GM23338 (cell line): Measurements from ENCODE around the gene USP46. TPM values are rescaled to one million over a fixed set of nuclear protein-coding genes. Genes with fewer than 3 reads are reported as not detected.
A peak's percentile ranks its signal among the peaks of the same experiment; 100 is the strongest.

Experiments
- ATAC-seq: fragments of 200-7000 bp; cut with Tn5 transposase; 3 replicates; pipeline ENCODE4 v1.9.1; 2020
- DNase-seq: peaks from one replicate; pipeline ENCODE4 v3.0.0-alpha.2; 2015; ENCODE audit warnings: low spot score
- H2AFZ ChIP-seq: fragments of 200-600 bp; sonication (generic); 2 replicates; pipeline ENCODE4 v1.8.0; 2016; ENCODE audit warnings: antibody characterized with exemption, mild to moderate bottlenecking, moderate library complexity
- H3F3A ChIP-seq: fragments of 200-600 bp; sonication (generic); replicated peaks from 2 replicates; pipeline ENCODE4 v1.8.0; 2017; ENCODE audit warnings: antibody characterized with exemption, mixed run types, low read depth
- H3K27ac ChIP-seq: fragments of 200-600 bp; sonication (generic); 2 replicates; pipeline ENCODE4 v1.6.1; 2016; ENCODE audit warnings: low read depth
- H3K27me3 ChIP-seq: fragments of 200-600 bp; sonication (generic); 2 replicates; pipeline ENCODE4 v1.8.0; 2016; ENCODE audit warnings: mild to moderate bottlenecking, mixed run types, moderate library complexity; ENCODE audit not compliant: insufficient read depth
- H3K36me3 ChIP-seq: fragments of 200-600 bp; sonication (generic); 2 replicates; pipeline ENCODE4 v1.8.0; 2016; ENCODE audit warnings: mild to moderate bottlenecking; ENCODE audit not compliant: insufficient read depth
- H3K4me1 ChIP-seq: fragments of 200-600 bp; sonication (generic); 2 replicates; pipeline ENCODE4 v1.8.0; 2016; ENCODE audit warnings: mild to moderate bottlenecking, moderate library complexity; ENCODE audit not compliant: insufficient read depth
- H3K4me2 ChIP-seq: fragments of 200-600 bp; sonication (generic); 2 replicates; pipeline ENCODE4 v1.7.1; 2017; ENCODE audit warnings: mixed run types
- H3K4me3 ChIP-seq: fragments of 200-600 bp; sonication (generic); 2 replicates; pipeline ENCODE4 v1.6.1; 2016; ENCODE audit warnings: mixed run types
- H3K79me2 ChIP-seq: fragments of 200-600 bp; sonication (generic); replicated peaks from 2 replicates; pipeline ENCODE4 v1.8.0; 2017; ENCODE audit warnings: mild to moderate bottlenecking; ENCODE audit not compliant: insufficient read depth
- H3K9me2 ChIP-seq: fragments of 200-600 bp; sonication (generic); 2 replicates; pipeline ENCODE4 v1.8.0; 2017; ENCODE audit not compliant: insufficient read depth
- H4K20me1 ChIP-seq: fragments of 200-600 bp; sonication (generic); replicated peaks from 2 replicates; pipeline ENCODE4 v1.8.0; 2017; ENCODE audit warnings: mild to moderate bottlenecking; ENCODE audit not compliant: insufficient read depth
- H3K27ac Mint-ChIP-seq: 2 replicates; pipeline ENCODE4 v1.8.0; 2020; ENCODE audit warnings: inconsistent platforms, mild to moderate bottlenecking, moderate library complexity, mixed read lengths
- H3K27me3 Mint-ChIP-seq: 3 replicates; pipeline ENCODE4 v1.8.0; 2022; ENCODE audit warnings: low read depth, mild to moderate bottlenecking, moderate library complexity, mixed read lengths, inconsistent platforms; ENCODE audit not compliant: insufficient read depth, poor library complexity
- H3K36me3 Mint-ChIP-seq: 3 replicates; pipeline ENCODE4 v1.8.0; 2021; ENCODE audit warnings: low read depth, mild to moderate bottlenecking, inconsistent platforms, moderate library complexity, mixed read lengths
- H3K4me1 Mint-ChIP-seq: 3 replicates; pipeline ENCODE4 v1.8.0; 2020; ENCODE audit warnings: mild to moderate bottlenecking, inconsistent platforms, mixed read lengths
- H3K4me3 Mint-ChIP-seq: 3 replicates; pipeline ENCODE4 v1.8.0; 2021; ENCODE audit warnings: moderate library complexity, mild to moderate bottlenecking, inconsistent platforms, mixed read lengths
- H3K9me3 Mint-ChIP-seq: 3 replicates; pipeline ENCODE4 v1.8.0; 2020; ENCODE audit warnings: moderate library complexity, mild to moderate bottlenecking, inconsistent platforms, mixed read lengths
- EZH2phosphoT487 ChIP-seq: fragments of 200-600 bp; sonication (generic); IDR thresholded peaks from one replicate; pipeline ENCODE4 v1.8.1; 2018; ENCODE audit warnings: antibody characterized with exemption; ENCODE audit not compliant: unreplicated experiment
- JUNB ChIP-seq: IDR thresholded peaks from one replicate; pipeline ENCODE4 v1.6.1; 2016; ENCODE audit warnings: antibody characterized with exemption; ENCODE audit not compliant: unreplicated experiment
- NANOG ChIP-seq: IDR thresholded peaks from 2 replicates; pipeline ENCODE4 v1.6.1; 2016; ENCODE audit warnings: antibody characterized with exemption, borderline replicate concordance
- POLR2AphosphoS5 ChIP-seq: IDR thresholded peaks from 2 replicates; pipeline ENCODE4 v1.6.1; 2016; ENCODE audit warnings: antibody characterized with exemption, low read depth
- STAT1 ChIP-seq: IDR thresholded peaks from one replicate; pipeline ENCODE4 v1.6.1; 2016; ENCODE audit warnings: antibody characterized with exemption; ENCODE audit not compliant: unreplicated experiment
- ZNF331 ChIP-seq: fragments of 250-450 bp; sonication (Bioruptor Pico); IDR thresholded peaks from 2 replicates; pipeline ENCODE4 v1.5.0; 2020; ENCODE audit warnings: low read depth, mild to moderate bottlenecking, moderate library complexity
- polyA plus RNA-seq: library from polyadenylated mRNA; unstranded; fragments of >200 nt; fragmentation: Nextera tagmentation; extraction: Ambion mirVana; gene quantifications from 2 replicates; pipeline ENCODE4 v1.2.1, GENCODE V29; 2016
- total RNA-seq: library from RNA; depleted of rRNA; stranded (reverse); fragments of >200 nt; shearing (Covaris generic); gene quantifications from 2 replicates; pipeline ENCODE4 v1.2.3, GENCODE V29; 2014
- TF ChIP-seq, protein P1 (sequence below), 2 experiments: fragments of 200-600 bp in 1 of 2; sonication (generic) in 1 of 2; conservative IDR thresholded peaks; 2 replicates each; pipeline versions ENCODE4 v1.5.1 to v1.6.1; 2016 to 2017; ENCODE audit warnings: antibody characterized with exemption in 2 of 2, low read depth in 2 of 2, mild to moderate bottlenecking in 2 of 2, moderate library complexity in 1 of 2
- TF ChIP-seq, protein P2 (sequence below): fragments of 250-450 bp; sonication (Bioruptor Pico); IDR thresholded peaks from 2 replicates; pipeline ENCODE4 v1.5.0; 2020; ENCODE audit warnings: mild to moderate bottlenecking, moderate library complexity
- TF ChIP-seq, protein P3 (sequence below): IDR thresholded peaks from 2 replicates; pipeline ENCODE4 v1.6.1; 2016; ENCODE audit warnings: antibody characterized with exemption

The USP46 gene
- total and polyA plus RNA-seq, 2 experiments from 2014 or later, result 40.5 to 59.4 TPM

DNA sequence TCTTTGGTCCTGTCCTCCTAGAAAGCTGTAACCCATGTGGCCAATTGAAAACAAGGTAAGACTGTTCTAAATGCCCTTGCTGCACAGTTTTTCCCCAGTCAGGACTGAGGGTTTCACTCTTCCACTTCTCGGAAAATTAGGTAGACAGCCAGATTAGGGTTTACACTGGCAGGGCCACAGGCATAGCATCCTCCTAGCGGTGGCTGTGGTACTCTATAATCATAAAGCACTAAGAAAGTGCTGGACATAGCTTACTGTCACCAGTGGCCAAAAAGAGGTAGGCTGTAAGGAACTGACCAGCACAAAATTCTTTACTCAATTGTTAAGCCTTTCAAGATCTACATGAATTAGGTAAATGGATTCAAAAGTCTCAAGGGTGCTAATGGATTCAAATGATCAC lies 11.6 kb upstream of the USP46 start:
- ATAC-seq (no peak), DNase-seq (no peak)
- no peak overlapping the region for H3K4me3 ChIP-seq
- peaks cover 6% of the 10 kb centered on the region; the same call in 1 of the 2 replicates for H3K9me2 ChIP-seq
- H3K27ac ChIP-seq, result no peak overlapping the region
- H4K20me1 ChIP-seq, result no peaks in the 10 kb centered on the region
- H3K4me2 ChIP-seq, result no peak overlapping the region
- H3F3A ChIP-seq, result no peaks in the 10 kb centered on the region
- no peaks in the 10 kb centered on the region for H3K4me1 ChIP-seq
- no peaks in the 10 kb centered on the region for H3K27me3 ChIP-seq
- Mint-ChIP-seq H3K27me3 (no peaks in the 10 kb centered on the region), H3K4me3 (no peak overlapping the region), H3K36me3 (no peaks in the 10 kb centered on the region), H3K9me3 (peaks cover 5% of the 10 kb centered on the region; the same call in 2 of the 3 replicates), H3K4me1 (no peaks in the 10 kb centered on the region; the same call in 2 of the 3 replicates), H3K27ac (no peak overlapping the region)
- H3K79me2 ChIP-seq, result no peaks in the 10 kb centered on the region
- TF ChIP-seq, protein P1, sequence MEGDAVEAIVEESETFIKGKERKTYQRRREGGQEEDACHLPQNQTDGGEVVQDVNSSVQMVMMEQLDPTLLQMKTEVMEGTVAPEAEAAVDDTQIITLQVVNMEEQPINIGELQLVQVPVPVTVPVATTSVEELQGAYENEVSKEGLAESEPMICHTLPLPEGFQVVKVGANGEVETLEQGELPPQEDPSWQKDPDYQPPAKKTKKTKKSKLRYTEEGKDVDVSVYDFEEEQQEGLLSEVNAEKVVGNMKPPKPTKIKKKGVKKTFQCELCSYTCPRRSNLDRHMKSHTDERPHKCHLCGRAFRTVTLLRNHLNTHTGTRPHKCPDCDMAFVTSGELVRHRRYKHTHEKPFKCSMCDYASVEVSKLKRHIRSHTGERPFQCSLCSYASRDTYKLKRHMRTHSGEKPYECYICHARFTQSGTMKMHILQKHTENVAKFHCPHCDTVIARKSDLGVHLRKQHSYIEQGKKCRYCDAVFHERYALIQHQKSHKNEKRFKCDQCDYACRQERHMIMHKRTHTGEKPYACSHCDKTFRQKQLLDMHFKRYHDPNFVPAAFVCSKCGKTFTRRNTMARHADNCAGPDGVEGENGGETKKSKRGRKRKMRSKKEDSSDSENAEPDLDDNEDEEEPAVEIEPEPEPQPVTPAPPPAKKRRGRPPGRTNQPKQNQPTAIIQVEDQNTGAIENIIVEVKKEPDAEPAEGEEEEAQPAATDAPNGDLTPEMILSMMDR (conservative IDR thresholded peaks at IDR 0.05; ENCODE audit: low read depth in 2 of 2), result 0 out of 4 replicates have a peak, but pooled peaks of 1 of the 2 experiments have one; percentile 20
- no peak for TF ChIP-seq JUNB
- TF ChIP-seq NANOG, result no peak
- H2AFZ ChIP-seq, result 0 out of 2 replicates have a peak overlapping the region, but pooled peaks have one; percentile 57
- peaks cover 4% of the 10 kb centered on the region; the same call in 1 of the 2 replicates for H3K36me3 ChIP-seq

DNA sequence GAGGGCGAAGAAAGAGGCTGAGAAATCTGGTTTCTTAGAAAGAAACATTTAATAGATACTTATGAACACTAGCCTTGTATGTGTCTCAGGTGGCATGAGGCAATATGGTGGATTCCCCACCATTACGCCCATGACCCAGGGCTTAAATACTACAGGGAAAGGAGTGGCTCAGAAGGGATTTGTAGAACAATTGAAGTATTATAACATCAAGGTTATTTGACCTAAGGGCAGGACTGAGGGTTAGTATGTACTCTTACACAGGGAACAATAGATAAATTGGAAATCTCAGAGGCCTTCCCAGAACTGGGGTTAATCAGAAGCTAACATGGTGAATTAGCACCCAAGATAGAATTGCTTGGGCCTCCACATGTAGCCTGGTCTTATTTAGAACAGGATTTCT lies 11.0 kb upstream of the USP46 start:
- Histone ChIP-seq H3K79me2 (no peaks in the 10 kb centered on the region), H3K4me2 (no peak overlapping the region), H3K27me3 (no peaks in the 10 kb centered on the region), H3F3A (no peaks in the 10 kb centered on the region), H3K27ac (no peak overlapping the region), H3K4me1 (no peaks in the 10 kb centered on the region), H3K4me3 (no peak overlapping the region), H2AFZ (no peak overlapping the region; the same call in 1 of the 2 replicates), H4K20me1 (no peaks in the 10 kb centered on the region), H3K9me2 (peaks cover 6% of the 10 kb centered on the region; the same call in 1 of the 2 replicates), H3K36me3 (peaks cover 4% of the 10 kb centered on the region; the same call in 1 of the 2 replicates)
- H3K27ac Mint-ChIP-seq, result no peak overlapping the region
- H3K4me3 Mint-ChIP-seq, result no peak overlapping the region
- H3K27me3 Mint-ChIP-seq, result no peaks in the 10 kb centered on the region
- no peaks in the 10 kb centered on the region; the same call in 2 of the 3 replicates for H3K4me1 Mint-ChIP-seq
- ATAC-seq (no peak), DNase-seq (no peak)
- H3K36me3 Mint-ChIP-seq, result no peaks in the 10 kb centered on the region
- H3K9me3 Mint-ChIP-seq, result peaks cover 7% of the 10 kb centered on the region; the same call in 2 of the 3 replicates
- TF ChIP-seq POLR2AphosphoS5 (no peak), STAT1 (no peak), JUNB (no peak), ZNF331 (CRISPR knock-in tag) (no peak), NANOG (no peak), EZH2phosphoT487 (no peak)
- TF ChIP-seq, protein P2, sequence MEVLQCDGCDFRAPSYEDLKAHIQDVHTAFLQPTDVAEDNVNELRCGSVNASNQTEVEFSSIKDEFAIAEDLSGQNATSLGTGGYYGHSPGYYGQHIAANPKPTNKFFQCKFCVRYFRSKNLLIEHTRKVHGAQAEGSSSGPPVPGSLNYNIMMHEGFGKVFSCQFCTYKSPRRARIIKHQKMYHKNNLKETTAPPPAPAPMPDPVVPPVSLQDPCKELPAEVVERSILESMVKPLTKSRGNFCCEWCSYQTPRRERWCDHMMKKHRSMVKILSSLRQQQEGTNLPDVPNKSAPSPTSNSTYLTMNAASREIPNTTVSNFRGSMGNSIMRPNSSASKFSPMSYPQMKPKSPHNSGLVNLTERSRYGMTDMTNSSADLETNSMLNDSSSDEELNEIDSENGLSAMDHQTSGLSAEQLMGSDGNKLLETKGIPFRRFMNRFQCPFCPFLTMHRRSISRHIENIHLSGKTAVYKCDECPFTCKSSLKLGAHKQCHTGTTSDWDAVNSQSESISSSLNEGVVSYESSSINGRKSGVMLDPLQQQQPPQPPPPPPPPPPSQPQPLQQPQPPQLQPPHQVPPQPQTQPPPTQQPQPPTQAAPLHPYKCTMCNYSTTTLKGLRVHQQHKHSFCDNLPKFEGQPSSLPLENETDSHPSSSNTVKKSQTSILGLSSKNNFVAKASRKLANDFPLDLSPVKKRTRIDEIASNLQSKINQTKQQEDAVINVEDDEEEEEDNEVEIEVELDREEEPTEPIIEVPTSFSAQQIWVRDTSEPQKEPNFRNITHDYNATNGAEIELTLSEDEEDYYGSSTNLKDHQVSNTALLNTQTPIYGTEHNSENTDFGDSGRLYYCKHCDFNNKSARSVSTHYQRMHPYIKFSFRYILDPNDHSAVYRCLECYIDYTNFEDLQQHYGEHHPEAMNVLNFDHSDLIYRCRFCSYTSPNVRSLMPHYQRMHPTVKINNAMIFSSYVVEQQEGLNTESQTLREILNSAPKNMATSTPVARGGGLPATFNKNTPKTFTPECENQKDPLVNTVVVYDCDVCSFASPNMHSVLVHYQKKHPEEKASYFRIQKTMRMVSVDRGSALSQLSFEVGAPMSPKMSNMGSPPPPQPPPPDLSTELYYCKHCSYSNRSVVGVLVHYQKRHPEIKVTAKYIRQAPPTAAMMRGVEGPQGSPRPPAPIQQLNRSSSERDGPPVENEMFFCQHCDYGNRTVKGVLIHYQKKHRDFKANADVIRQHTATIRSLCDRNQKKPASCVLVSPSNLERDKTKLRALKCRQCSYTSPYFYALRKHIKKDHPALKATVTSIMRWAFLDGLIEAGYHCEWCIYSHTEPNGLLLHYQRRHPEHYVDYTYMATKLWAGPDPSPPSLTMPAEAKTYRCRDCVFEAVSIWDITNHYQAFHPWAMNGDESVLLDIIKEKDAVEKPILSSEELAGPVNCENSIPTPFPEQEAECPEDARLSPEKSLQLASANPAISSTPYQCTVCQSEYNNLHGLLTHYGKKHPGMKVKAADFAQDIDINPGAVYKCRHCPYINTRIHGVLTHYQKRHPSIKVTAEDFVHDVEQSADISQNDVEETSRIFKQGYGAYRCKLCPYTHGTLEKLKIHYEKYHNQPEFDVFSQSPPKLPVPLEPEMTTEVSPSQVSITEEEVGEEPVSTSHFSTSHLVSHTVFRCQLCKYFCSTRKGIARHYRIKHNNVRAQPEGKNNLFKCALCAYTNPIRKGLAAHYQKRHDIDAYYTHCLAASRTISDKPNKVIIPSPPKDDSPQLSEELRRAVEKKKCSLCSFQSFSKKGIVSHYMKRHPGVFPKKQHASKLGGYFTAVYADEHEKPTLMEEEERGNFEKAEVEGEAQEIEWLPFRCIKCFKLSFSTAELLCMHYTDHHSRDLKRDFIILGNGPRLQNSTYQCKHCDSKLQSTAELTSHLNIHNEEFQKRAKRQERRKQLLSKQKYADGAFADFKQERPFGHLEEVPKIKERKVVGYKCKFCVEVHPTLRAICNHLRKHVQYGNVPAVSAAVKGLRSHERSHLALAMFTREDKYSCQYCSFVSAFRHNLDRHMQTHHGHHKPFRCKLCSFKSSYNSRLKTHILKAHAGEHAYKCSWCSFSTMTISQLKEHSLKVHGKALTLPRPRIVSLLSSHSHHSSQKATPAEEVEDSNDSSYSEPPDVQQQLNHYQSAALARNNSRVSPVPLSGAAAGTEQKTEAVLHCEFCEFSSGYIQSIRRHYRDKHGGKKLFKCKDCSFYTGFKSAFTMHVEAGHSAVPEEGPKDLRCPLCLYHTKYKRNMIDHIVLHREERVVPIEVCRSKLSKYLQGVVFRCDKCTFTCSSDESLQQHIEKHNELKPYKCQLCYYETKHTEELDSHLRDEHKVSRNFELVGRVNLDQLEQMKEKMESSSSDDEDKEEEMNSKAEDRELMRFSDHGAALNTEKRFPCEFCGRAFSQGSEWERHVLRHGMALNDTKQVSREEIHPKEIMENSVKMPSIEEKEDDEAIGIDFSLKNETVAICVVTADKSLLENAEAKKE (CRISPR knock-in tag), result no peak
- TF ChIP-seq, protein P1 (conservative IDR thresholded peaks at IDR 0.05; ENCODE audit: low read depth in 2 of 2), result no peak
- TF ChIP-seq, protein P3, sequence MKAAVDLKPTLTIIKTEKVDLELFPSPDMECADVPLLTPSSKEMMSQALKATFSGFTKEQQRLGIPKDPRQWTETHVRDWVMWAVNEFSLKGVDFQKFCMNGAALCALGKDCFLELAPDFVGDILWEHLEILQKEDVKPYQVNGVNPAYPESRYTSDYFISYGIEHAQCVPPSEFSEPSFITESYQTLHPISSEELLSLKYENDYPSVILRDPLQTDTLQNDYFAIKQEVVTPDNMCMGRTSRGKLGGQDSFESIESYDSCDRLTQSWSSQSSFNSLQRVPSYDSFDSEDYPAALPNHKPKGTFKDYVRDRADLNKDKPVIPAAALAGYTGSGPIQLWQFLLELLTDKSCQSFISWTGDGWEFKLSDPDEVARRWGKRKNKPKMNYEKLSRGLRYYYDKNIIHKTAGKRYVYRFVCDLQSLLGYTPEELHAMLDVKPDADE, result no peak
